Panc1 (cell line): ENCODE results near the gene SERPINB7. TPM values are rescaled to one million over a fixed set of nuclear protein-coding genes. Genes with fewer than 3 reads are reported as not detected.

ENCODE experiments used
- ATAC-seq: fragments of 200-7000 bp; cut with Tn5 transposase; 2 replicates; pipeline ENCODE4 v1.9.1; 2020; ENCODE audit warnings: mild to moderate bottlenecking, moderate library complexity
- BruUV-seq: library from RNA; stranded (reverse); fragments of 400-500 nt; replicated peaks from 2 replicates; lab custom pipeline; 2021; lab: Mats Ljungman, UMichigan
- CTCF ChIA-PET: fragments of 300-600 bp; sonication (Branson Sonifier 250); formaldehyde crosslinking; loops from one replicate; lab custom pipeline; 2022; ENCODE audit warnings: antibody characterized with exemption; lab: Charles Lee
- POLR2A ChIA-PET: fragments of 300-600 bp; sonication (Branson Sonifier 250); formaldehyde crosslinking; loops from one replicate; lab custom pipeline; 2022; ENCODE audit warnings: antibody characterized with exemption; lab: Charles Lee
- DNase-seq: peaks from one replicate; pipeline ENCODE4 v3.0.0-alpha.2; 2010; ENCODE audit warnings: low read depth, low spot score
- H3K27ac ChIP-seq: 2 replicates; pipeline ENCODE4 v1.5.1; 2011; ENCODE audit warnings: mild to moderate bottlenecking, low read length, inconsistent platforms
- H3K27me3 ChIP-seq: fragments of 200-500 bp; sonication (Bioruptor generic); 2 replicates; pipeline ENCODE4 v1.6.0; 2014; ENCODE audit warnings: low read length, inconsistent platforms; ENCODE audit not compliant: control insufficient read depth, insufficient read depth
- H3K36me3 ChIP-seq: fragments of 200-500 bp; sonication (Bioruptor generic); 2 replicates; pipeline ENCODE4 v1.5.1; 2014; ENCODE audit warnings: inconsistent platforms, mild to moderate bottlenecking, low read length, moderate library complexity; ENCODE audit not compliant: control insufficient read depth, insufficient read depth
- H3K4me1 ChIP-seq: 2 replicates; pipeline ENCODE4 v1.5.1; 2011; ENCODE audit warnings: inconsistent platforms, mild to moderate bottlenecking, low read length, moderate library complexity; ENCODE audit not compliant: control insufficient read depth, insufficient read depth
- H3K4me3 ChIP-seq, 2 experiments: 2 replicates each; pipeline ENCODE4 v1.5.1; 2011 to 2012; ENCODE audit warnings: low read depth in 2 of 2, low read length in 2 of 2, mild to moderate bottlenecking in 2 of 2, inconsistent platforms in 1 of 2, moderate library complexity in 1 of 2
- H3K9me3 ChIP-seq: fragments of 200-500 bp; sonication (Bioruptor generic); 2 replicates; pipeline ENCODE4 v1.5.1; 2014; ENCODE audit warnings: low read depth, mild to moderate bottlenecking, inconsistent platforms, low read length, moderate library complexity; ENCODE audit not compliant: control insufficient read depth, insufficient read depth
- CTCF ChIP-seq: fragments of 450-650 bp; IDR thresholded peaks from 2 replicates; pipeline ENCODE4 v1.5.1; 2017; ENCODE audit warnings: mild to moderate bottlenecking
- POLR2AphosphoS5 ChIP-seq: IDR thresholded peaks from 2 replicates; pipeline ENCODE4 v1.6.1; 2012; ENCODE audit warnings: mild to moderate bottlenecking, low read depth, low read length, moderate library complexity
- REST ChIP-seq, 2 experiments: IDR thresholded peaks; 2 replicates each; pipeline ENCODE4 v1.6.1; 2011 to 2012; ENCODE audit warnings: low read depth in 2 of 2, control low read depth in 1 of 2, low read length in 1 of 2, mild to moderate bottlenecking in 1 of 2, moderate library complexity in 1 of 2; ENCODE audit not compliant: insufficient read depth in 1 of 2
- SIN3A ChIP-seq: IDR thresholded peaks from 2 replicates; pipeline ENCODE4 v1.6.1; 2012; ENCODE audit warnings: low read depth, mild to moderate bottlenecking, low read length, moderate library complexity, borderline replicate concordance; ENCODE audit not compliant: insufficient read depth
- TCF7L2 ChIP-seq: IDR thresholded peaks from 2 replicates; pipeline ENCODE4 v1.6.1; 2011; ENCODE audit warnings: mild to moderate bottlenecking, low read depth, low read length, inconsistent platforms
- in situ Hi-C: cut with HindIII; loops from 2 replicates; pipeline ENCODE4 v1.10.0; 2016; ENCODE audit warnings: low sequenced_read_pairs, low pct_unique_long_range_greater_than_20kb
- intact Hi-C: fragments of 100-400 bp; cut with micrococcal nuclease; formaldehyde crosslinking; loops from one replicate; pipeline ENCODE4 v1.10.0; 2022; ENCODE audit not compliant: unreplicated experiment
- total RNA-seq: library from RNA; stranded (reverse); gene quantifications from one replicate; pipeline ENCODE4 v1.2.1, GENCODE V29; 2021; ENCODE audit not compliant: unreplicated experiment

Gene SERPINB7
- total RNA-seq, 1 experiment from 2014 or later: not detected

- no peaks in the 10 kb centered on the region for H3K36me3 ChIP-seq
- DNase-seq (no peak), ATAC-seq (no peak)
- in situ Hi-C loops (no loop called here), intact Hi-C loops (no loop called here)
- H3K4me3 ChIP-seq: no peak overlapping the region
- H3K27me3 ChIP-seq: no peaks in the 10 kb centered on the region
- ChIA-PET POLR2A (no interaction called here), CTCF (no interaction called here)
- no peaks in the 10 kb centered on the region for H3K9me3 ChIP-seq
- H3K27ac ChIP-seq: no peak overlapping the region
- H3K4me1 ChIP-seq: no peaks in the 10 kb centered on the region
- TF ChIP-seq REST (IDR thresholded peaks at IDR 0.05; ENCODE audit: insufficient read depth in 1 of 2, low read depth in 2 of 2, low read length in 1 of 2) (no peak), CTCF (no peak), TCF7L2 (no peak), POLR2AphosphoS5 (no peak), SIN3A (no peak)
- no TSS peak for BruUV-seq
Measured at GRCh38 chr18:63752636-63753035, 22.6 kb upstream of the SERPINB7 start.

- ChIA-PET CTCF (no interaction called here), POLR2A (no interaction called here)
- DNase-seq: no peak
- BruUV-seq: no TSS peak
- H3K4me1 ChIP-seq: no peaks in the 10 kb centered on the region
- intact Hi-C loops (no loop called here), in situ Hi-C loops (no loop called here)
- no peaks in the 10 kb centered on the region for H3K36me3 ChIP-seq
- H3K4me3 ChIP-seq: no peak overlapping the region
- H3K9me3 ChIP-seq: no peaks in the 10 kb centered on the region
- H3K27me3 ChIP-seq: no peaks in the 10 kb centered on the region
- H3K27ac ChIP-seq: no peak overlapping the region
- no peak for TF ChIP-seq REST (IDR thresholded peaks at IDR 0.05; ENCODE audit: insufficient read depth in 1 of 2, low read depth in 2 of 2, low read length in 1 of 2)
- no peak for TF ChIP-seq TCF7L2
- no peak for TF ChIP-seq SIN3A
- TF ChIP-seq POLR2AphosphoS5: no peak
- no peak for ATAC-seq
Measured at GRCh38 chr18:63753676-63754075, 21.5 kb upstream of the SERPINB7 start.
